IgD-negative memory B cell (primary cell): Measurements from ENCODE around the gene CLCN6. TPM values are rescaled to one million over a fixed set of nuclear protein-coding genes. Genes with fewer than 3 reads are reported as not detected.

ENCODE experiments used
- H3K27ac Mint-ChIP-seq, 3 donors: one replicate each; pipeline ENCODE4 v1.8.0; 2020 to 2022; ENCODE audit warnings: mild to moderate bottlenecking in 3 of 3, mixed read lengths in 3 of 3, moderate library complexity in 1 of 3
- H3K27me3 Mint-ChIP-seq: one replicate; pipeline ENCODE4 v1.8.0; 2021; ENCODE audit warnings: mixed read lengths
- H3K36me3 Mint-ChIP-seq: one replicate; pipeline ENCODE4 v1.8.0; 2020; ENCODE audit warnings: mild to moderate bottlenecking, mixed read lengths
- H3K4me1 Mint-ChIP-seq, 3 donors: one replicate each; pipeline ENCODE4 v1.8.0; 2020 to 2022; ENCODE audit warnings: mixed read lengths in 3 of 3, mild to moderate bottlenecking in 1 of 3
- H3K4me3 Mint-ChIP-seq, 4 donors: one replicate each; pipeline ENCODE4 v1.8.0; 2020 to 2022; ENCODE audit warnings: mild to moderate bottlenecking in 4 of 4, mixed read lengths in 4 of 4, moderate library complexity in 3 of 4
- H3K9me3 Mint-ChIP-seq, 3 donors: one replicate each; pipeline ENCODE4 v1.8.0; 2020 to 2021; ENCODE audit warnings: mixed read lengths in 3 of 3, mild to moderate bottlenecking in 1 of 3
- polyA plus RNA-seq: library from polyadenylated mRNA; unstranded; fragments of 300-500 nt; fragmentation: Illumina TruSeq; gene quantifications from one replicate; pipeline ENCODE4 v1.2.3, GENCODE V29; 2021

Gene CLCN6
- polyA plus RNA-seq, 1 donor from 2014 or later, result 11.7 TPM

DNA sequence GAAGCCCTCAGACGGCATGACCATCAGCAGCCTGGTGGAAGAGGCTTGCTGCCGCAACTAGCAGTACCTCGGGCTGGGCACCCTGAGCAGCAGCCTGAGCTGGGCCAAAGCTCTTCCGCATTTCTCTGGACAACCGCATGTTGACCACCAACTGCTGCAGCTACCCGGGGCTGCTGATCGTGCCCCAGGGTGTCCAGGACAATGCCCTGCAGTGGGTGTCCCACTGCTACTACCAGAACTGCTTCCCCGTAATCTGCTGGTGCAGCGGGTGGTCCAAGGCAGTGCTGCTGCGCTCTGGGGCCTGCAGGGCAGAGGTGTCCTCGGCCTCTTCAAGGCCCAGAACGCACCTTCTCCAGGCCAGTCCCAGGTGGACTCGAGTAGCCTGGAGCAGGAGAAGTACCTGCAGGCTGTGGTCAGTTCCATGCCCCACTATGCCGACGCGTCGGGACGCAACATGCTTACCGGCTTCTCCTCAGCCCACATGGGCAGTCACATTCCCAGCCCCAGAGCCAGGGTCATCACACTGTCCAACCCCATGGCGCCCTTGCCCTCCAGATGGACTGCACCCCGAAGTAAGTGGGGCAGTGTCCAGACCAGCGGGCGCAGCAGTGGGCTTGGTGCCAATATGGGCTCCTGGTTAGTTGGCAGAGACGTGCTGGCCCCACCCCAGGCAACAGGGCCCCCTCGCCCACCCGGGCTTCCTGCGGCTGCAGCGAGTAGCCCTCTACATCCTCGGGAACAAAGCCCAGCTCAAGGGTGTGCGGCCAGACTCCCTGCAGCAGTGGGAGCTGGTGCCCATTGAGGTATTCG lies 72.3 kb downstream of the CLCN6 start:
- H3K4me1 Mint-ChIP-seq, result no peaks in the 10 kb centered on the region
- H3K4me3 Mint-ChIP-seq, result no peak overlapping the region
- H3K27ac Mint-ChIP-seq, result no peak overlapping the region
- no peaks in the 10 kb centered on the region for H3K36me3 Mint-ChIP-seq
- no peaks in the 10 kb centered on the region for H3K9me3 Mint-ChIP-seq
- H3K27me3 Mint-ChIP-seq, result peaks cover 18% of the 10 kb centered on the region

DNA sequence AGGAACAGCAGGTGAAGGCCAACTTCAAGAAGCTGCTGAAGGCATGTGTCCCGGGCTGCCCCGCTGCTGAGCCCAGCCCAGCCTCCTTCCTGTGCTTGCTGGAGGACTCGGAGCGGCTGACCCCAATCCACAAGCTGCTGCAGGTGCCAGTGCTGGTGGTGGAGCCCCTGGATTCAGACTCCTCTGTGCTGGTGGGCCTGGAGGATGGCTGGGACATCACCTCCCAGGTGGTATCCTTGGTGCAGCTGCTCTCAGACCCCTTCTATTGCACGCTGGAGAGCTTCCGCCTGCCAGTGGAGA lies 72.8 kb downstream of the CLCN6 start:
- Mint-ChIP-seq H3K4me3 (no peak overlapping the region), H3K27me3 (peaks cover 20% of the 10 kb centered on the region), H3K27ac (no peak overlapping the region), H3K4me1 (no peaks in the 10 kb centered on the region), H3K9me3 (no peaks in the 10 kb centered on the region), H3K36me3 (no peaks in the 10 kb centered on the region)

DNA sequence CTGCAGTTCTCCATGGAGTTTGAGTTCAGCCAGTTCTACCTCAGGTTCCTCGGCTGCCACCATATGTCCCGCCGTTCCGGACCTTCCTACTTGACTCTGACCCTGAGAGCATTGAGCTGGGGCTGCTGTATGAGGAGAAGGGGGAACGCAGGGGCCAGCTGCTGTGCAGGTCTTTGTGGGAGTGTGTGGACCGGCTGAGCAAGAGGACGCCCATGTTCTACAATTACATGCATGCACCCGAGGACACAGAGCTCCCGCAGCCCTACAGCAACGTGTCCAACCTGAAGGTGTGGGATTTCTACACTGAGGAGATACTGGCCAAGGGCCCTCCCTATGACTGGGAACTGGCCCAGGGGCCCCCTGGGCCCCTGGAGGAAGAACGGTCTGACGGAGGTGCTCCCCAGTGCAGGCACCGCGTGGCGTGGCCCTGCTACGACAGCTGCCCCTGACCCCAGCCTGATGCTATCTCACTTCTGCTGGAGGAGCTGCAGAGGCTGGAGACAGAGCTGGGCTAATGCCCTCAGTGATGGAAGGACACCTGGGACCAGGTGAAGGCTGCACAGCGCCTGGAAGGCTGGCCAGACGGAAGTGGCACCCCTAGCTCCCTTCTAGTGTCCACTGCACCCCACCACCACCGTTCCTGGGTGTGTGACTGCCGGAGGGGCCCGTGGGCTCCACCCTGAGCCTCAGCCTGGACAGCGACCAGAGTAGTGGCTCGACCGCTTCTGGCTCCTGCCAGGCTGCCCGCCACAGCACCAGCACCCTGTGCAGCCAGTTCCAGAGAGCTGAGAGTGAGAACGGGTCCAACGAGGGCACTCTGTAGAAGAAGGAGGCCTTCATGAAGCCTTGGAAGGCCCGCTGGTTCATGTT lies 73.6 kb downstream of the CLCN6 start:
- Mint-ChIP-seq H3K4me1 (no peaks in the 10 kb centered on the region), H3K4me3 (no peak overlapping the region), H3K9me3 (no peaks in the 10 kb centered on the region), H3K27ac (no peak overlapping the region), H3K36me3 (no peaks in the 10 kb centered on the region), H3K27me3 (peaks cover 17% of the 10 kb centered on the region)

DNA sequence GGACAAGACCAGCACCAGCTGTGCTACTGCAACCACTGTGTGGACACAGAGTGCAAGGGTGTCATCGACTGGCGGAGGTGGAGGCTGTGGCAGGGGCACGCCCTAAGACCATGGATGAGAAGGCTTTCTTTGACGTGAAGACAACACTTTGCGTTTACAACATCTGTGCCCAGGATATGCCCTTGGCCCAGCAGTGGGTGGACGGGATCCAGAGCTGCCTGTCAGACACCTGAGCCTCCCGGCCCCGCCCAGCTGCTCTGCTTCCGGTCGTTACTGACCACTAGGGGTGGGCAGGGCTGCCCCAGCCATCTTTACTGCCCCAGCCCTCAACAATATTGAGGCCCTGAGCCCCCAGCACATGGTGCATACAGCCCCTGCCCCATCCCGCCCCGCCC lies 74.2 kb downstream of the CLCN6 start:
- H3K9me3 Mint-ChIP-seq, result no peaks in the 10 kb centered on the region
- no peak overlapping the region for H3K4me3 Mint-ChIP-seq
- H3K27me3 Mint-ChIP-seq, result peaks cover 17% of the 10 kb centered on the region
- H3K4me1 Mint-ChIP-seq, result no peaks in the 10 kb centered on the region
- H3K27ac Mint-ChIP-seq, result no peak overlapping the region
- H3K36me3 Mint-ChIP-seq, result no peaks in the 10 kb centered on the region

DNA sequence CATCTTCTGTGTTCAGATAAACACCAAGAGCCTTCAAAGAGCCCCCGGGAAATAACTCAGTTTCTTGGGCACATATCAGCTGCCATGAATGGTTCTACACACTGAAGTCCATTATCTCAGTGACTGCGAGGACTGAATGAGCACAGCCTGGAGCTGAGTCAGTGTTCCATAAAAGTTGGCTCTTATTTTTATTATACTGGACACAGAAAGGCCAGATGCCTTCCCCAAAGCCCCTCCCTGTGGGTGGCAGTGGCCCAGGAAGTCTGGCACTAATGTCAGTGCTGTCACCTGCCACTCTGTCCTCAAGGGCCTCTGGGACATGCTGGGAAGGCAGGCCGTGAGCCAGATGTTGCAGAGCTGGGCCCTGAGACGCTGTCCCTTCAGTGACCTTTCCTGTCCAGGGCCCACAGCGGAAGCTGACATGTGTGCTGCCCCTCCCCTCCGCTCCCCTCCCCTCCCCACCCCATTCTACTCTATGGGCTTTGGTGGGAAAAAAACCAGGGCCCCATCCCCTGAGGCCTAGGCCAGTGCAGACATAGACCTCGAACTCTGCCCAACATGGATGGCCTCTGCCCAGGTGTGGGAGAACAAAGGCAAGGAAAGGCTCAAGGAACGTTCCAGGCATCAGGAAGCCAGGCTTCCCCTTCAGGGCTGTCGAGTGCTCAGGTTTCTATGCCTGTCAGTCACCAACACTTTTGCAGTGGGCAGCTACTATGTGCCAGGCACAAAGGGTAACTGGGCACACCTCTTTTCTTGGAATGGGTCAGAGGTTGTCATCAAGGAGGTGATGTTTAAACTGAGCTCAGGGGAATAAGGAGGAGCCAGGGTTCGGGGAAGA lies 75.1 kb downstream of the CLCN6 start:
- no peak overlapping the region for H3K4me3 Mint-ChIP-seq
- H3K4me1 Mint-ChIP-seq, result no peaks in the 10 kb centered on the region
- no peaks in the 10 kb centered on the region for H3K9me3 Mint-ChIP-seq
- H3K27ac Mint-ChIP-seq, result no peak overlapping the region
- H3K27me3 Mint-ChIP-seq, result peaks cover 19% of the 10 kb centered on the region
- H3K36me3 Mint-ChIP-seq, result no peaks in the 10 kb centered on the region

DNA sequence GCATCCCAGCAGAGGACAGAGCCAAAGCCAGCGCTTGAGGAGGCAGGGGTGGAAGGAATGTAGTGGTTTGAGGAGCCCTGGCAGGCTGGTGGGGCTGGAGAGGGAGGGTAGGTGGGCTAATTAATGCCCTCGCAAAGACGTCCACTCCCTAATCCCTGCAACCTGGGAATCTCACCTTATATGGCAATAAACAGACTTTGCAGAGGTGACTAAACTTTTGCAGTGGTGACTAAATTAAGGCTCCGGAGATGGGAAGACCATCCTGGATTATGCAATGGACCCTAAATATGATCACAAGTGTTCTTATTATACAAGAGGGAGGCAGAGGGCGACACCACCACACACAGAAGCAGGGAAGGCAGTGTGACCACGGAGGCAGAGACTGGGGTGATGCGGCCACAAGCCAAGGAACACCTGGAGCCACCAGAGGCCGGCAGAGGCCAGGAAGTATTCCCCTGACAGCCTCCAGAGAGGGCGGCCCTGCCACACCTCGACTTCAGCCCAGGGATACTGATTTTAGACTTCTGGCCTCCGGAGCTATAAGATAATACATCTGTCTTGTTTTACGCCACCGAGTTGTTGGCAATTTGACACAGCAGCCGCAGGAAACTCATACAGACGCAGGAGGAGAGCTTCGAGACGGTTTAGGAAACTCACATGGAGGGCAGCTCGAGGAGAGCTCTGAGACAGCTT lies 75.9 kb downstream of the CLCN6 start:
- H3K36me3 Mint-ChIP-seq, result no peaks in the 10 kb centered on the region
- H3K9me3 Mint-ChIP-seq, result no peaks in the 10 kb centered on the region
- H3K27ac Mint-ChIP-seq, result no peak overlapping the region
- H3K27me3 Mint-ChIP-seq, result peaks cover 18% of the 10 kb centered on the region
- H3K4me1 Mint-ChIP-seq, result no peaks in the 10 kb centered on the region
- peak overlapping the region in 1 of 4 donors; percentile 13 for H3K4me3 Mint-ChIP-seq

DNA sequence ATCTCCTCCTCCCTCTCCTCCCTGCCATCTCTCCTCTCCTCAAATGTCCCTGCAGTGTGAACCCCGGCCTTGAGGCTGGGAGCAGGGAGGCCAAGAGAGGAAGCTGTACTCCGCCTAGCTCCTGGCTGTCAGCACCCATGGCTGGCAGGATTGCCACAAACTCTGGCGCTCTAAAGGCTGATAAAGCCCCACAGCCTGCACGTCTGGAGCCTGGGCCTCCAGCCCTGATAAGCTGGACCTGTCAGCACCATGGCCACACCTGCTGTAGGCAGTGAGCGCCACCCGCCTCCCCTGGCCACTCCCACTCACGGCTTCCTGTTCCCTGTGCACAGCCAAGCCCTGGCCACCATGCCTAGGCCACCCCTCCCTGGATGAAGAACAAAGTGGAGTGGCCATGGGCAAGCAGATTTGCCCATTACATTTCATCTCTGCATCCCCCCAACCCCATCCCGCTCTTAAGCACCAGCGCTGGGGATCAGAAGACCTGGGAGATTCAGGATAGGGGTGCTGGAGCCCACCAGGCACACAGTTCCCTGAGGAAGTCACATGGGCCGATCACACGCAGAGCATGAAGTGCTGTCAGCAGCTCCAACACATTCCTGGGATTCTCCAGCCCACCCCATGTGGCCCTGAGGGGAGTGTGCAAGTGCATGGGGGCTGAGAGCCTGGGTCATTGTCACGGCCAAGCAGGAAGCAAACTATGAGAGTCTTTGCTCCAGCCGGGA lies 77.0 kb downstream of the CLCN6 start:
- no peaks in the 10 kb centered on the region for H3K9me3 Mint-ChIP-seq
- no peak overlapping the region for H3K4me3 Mint-ChIP-seq
- no peaks in the 10 kb centered on the region for H3K4me1 Mint-ChIP-seq
- H3K27ac Mint-ChIP-seq, result no peak overlapping the region
- peaks cover 18% of the 10 kb centered on the region for H3K27me3 Mint-ChIP-seq
- H3K36me3 Mint-ChIP-seq, result no peaks in the 10 kb centered on the region

DNA sequence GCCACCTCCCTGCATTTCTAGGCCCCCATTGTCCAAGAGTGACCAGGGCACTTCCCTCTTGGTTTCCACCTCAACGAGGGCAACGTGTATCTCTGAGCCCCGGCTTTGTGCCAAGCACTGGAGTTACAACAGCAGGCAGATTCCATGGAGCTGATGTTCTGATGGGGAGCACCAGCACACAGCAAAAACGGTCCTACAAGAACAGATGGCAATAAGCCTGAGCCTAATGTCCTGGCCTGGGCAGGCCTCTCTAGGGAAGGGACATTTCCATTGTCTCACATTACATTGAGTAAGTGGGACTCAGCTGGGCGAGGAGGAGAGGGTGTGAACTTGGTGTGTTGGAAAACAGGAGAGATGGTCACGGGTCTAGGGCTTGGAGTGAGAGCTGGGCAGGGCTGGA lies 79.9 kb downstream of the CLCN6 start:
- Mint-ChIP-seq H3K27ac (peak overlapping the region in 1 of 3 donors; percentile 9), H3K36me3 (no peaks in the 10 kb centered on the region), H3K4me1 (no peaks in the 10 kb centered on the region), H3K9me3 (no peaks in the 10 kb centered on the region), H3K4me3 (no peak overlapping the region), H3K27me3 (peaks cover 11% of the 10 kb centered on the region)

DNA sequence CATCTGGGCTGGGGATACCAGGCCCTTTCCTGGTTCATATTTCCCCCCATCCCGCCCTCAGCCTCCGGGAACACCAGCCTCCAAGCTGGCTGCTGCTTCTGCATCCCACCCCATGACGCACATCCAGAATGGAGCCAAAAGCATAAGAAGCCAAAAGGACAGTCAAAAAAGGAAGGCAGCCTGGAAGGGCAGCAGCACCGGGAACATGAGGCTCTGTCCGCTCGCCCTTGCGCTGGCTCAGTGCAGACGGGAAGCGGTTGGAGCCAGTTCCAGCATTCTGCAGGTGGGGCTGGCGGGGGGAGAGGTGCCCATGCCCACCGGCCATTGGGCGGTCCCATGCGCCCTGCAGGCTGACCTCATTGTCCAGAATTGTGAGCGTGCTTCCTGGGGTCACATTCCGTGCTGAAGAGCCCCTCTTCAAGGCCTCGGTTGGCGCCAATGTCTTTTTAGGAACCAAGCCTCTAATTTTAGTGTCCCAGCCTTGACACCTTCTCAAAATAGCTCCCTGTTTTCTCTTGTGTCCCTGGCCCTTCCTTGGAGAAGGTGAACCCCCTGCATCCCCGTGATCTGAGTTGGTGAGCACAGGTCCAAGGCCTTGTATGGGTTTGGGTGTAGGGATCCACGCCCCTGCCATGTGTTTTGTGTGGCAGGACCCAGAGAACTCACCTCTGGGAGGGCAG lies 81.1 kb downstream of the CLCN6 start:
- Mint-ChIP-seq H3K36me3 (no peaks in the 10 kb centered on the region), H3K9me3 (no peaks in the 10 kb centered on the region), H3K27me3 (peaks cover 10% of the 10 kb centered on the region), H3K4me3 (no peak overlapping the region), H3K4me1 (no peaks in the 10 kb centered on the region), H3K27ac (no peak overlapping the region)

DNA sequence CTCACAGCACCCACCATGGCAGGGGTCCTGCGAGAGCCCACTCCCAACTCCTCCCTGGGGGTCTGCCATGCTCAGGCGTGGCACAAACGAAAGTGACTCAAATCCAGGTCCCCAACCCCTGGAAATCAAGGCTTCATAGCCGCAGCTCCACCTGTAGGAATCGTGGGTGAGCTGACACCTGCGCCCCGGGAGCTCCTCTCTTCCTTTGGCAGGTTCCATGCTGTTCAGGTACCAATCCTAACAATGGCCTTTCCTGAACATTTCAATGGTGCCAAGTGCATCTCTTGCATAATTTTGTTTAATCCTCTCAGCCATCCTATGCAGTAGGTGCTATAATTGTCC lies 81.6 kb downstream of the CLCN6 start:
- no peak overlapping the region for H3K27ac Mint-ChIP-seq
- no peaks in the 10 kb centered on the region for H3K4me1 Mint-ChIP-seq
- H3K27me3 Mint-ChIP-seq, result peaks cover 11% of the 10 kb centered on the region
- H3K4me3 Mint-ChIP-seq, result no peak overlapping the region
- no peaks in the 10 kb centered on the region for H3K36me3 Mint-ChIP-seq
- H3K9me3 Mint-ChIP-seq, result no peaks in the 10 kb centered on the region

DNA sequence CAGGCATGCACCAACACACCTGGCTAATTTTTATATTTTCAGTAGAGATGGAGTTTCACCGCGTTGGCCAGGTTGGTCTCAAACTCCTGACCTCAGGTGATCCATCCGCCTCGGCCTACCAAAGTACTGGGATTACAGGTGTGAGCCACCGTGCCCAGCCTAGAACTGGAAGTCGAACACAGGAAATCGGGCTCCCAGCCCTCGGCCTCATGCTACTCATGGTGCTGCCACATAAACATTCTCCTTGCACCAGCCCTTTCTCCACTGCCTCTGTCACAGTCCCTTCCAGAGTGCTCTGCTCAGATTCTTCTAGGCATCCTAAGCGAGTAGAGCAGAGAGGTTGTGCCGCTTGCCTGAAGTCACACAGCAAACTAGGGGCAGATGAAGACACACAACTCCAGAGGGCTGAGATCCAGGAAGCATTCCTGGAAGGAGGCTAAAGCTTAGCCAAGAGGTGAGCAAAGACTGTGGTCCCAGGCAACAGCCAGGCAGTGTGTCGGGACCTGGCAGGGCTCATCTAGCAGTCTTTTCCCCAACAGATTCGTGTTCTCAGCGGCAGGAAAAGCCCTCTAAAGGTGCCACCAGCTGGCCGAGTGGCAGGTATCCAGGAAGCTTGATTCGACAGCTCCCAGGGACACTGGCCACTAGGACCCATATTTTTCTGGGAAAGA lies 82.3 kb downstream of the CLCN6 start:
- H3K4me1 Mint-ChIP-seq, result no peaks in the 10 kb centered on the region
- H3K4me3 Mint-ChIP-seq, result no peak overlapping the region
- H3K9me3 Mint-ChIP-seq, result no peaks in the 10 kb centered on the region
- no peaks in the 10 kb centered on the region for H3K36me3 Mint-ChIP-seq
- peaks cover 7% of the 10 kb centered on the region for H3K27me3 Mint-ChIP-seq
- no peak overlapping the region for H3K27ac Mint-ChIP-seq

DNA sequence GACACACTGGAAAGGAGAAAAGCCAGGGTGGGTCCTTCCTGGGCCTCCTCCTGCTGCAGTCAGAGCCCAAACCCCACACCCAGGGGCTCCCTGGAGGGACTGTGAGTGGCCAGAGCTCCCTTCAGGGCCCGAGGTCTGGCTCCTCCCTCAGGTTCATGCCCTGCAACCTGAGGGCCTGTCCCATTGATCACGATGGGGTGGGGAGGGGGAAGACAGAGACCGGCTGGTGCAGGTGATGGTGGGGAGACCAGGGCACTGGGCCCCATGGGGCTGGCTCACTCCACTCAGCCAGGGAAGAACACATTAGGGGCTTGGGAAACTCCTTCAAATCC lies 82.9 kb downstream of the CLCN6 start:
- H3K27ac Mint-ChIP-seq, result no peak overlapping the region
- H3K4me3 Mint-ChIP-seq, result no peak overlapping the region
- peaks cover 5% of the 10 kb centered on the region for H3K27me3 Mint-ChIP-seq
- no peaks in the 10 kb centered on the region for H3K9me3 Mint-ChIP-seq
- no peaks in the 10 kb centered on the region for H3K36me3 Mint-ChIP-seq
- no peaks in the 10 kb centered on the region for H3K4me1 Mint-ChIP-seq

DNA sequence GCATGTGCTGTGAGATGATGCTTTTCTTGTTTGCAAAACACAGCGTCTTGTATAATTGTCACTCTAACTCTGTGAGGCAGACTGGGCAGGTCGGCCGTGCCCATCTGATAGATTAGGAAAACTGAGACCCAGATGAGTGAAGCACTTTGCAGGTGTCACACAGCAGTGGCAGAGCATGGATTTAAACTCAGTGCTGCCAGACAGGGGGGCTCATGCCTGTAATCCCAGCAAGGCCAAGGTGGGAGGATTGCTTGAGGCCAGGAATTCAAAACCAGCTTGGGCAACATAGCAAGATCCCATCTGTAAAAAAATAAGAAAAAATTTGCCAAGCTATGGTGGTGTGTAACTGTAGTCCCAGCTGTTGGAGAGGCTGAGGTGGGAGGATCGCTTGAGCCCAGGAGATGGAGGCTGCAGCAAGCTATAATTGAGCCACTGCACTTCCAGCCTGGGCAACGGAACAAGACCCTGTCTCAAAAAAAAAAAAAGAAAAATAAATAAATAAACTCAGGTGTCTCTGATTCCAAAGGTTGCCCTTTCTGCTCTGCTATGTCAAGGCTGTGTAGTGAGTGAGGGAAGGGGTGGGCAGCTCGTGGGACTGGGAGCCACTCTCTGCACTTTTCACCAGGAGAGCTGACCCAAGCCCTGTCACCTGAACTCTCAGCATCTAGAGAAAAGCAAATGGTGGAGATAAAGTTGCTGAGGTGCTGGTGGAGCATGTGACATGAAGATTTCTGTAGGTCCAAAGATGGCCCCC lies 85.6 kb downstream of the CLCN6 start:
- no peaks in the 10 kb centered on the region for H3K9me3 Mint-ChIP-seq
- peaks cover 11% of the 10 kb centered on the region for H3K27me3 Mint-ChIP-seq

More for the DNA sequence above, 85.6 kb downstream of the CLCN6 start:
- Mint-ChIP-seq H3K4me1 (no peaks in the 10 kb centered on the region), H3K36me3 (no peaks in the 10 kb centered on the region), H3K27ac (no peak overlapping the region), H3K4me3 (no peak overlapping the region)
